Measurements from ENCODE around the gene RABGAP1.

Gene RABGAP1

GRCh38 chr9:123115146-123115913 is 174.5 kb downstream of the RABGAP1 start:
- no peak for DNase-seq

GRCh38 chr9:123116036-123116435 is 175.2 kb downstream of the RABGAP1 start:
- no peak for DNase-seq

GRCh38 chr9:123119566-123119965 is 178.7 kb downstream of the RABGAP1 start:
- no peak for DNase-seq

- no peak for DNase-seq
These were observed 179.3 kb downstream of the RABGAP1 start for GRCh38 chr9:123120131-123120530.

GRCh38 chr9:123120953-123121352 is 180.1 kb downstream of the RABGAP1 start:
- no peak for DNase-seq

GRCh38 chr9:123121457-123121856 is 180.6 kb downstream of the RABGAP1 start:
- DNase-seq = no peak

GRCh38 chr9:123127512-123128075 is 186.8 kb downstream of the RABGAP1 start:
- no peak for DNase-seq

- DNase-seq = no peak
These were observed 187.8 kb downstream of the RABGAP1 start for GRCh38 chr9:123128591-123128990.

GRCh38 chr9:123129423-123129822 is 188.6 kb downstream of the RABGAP1 start:
- no peak for DNase-seq

GRCh38 chr9:123131258-123131657 is 190.4 kb downstream of the RABGAP1 start:
- no peak for DNase-seq

- no peak for DNase-seq
These were observed 191.2 kb downstream of the RABGAP1 start for GRCh38 chr9:123131993-123132392.

- DNase-seq = no peak
These were observed 191.9 kb downstream of the RABGAP1 start for GRCh38 chr9:123132696-123133095.

- DNase-seq = no peak
These were observed 194.6 kb downstream of the RABGAP1 start for GRCh38 chr9:123135430-123135829.

- DNase-seq = no peak
These were observed 197.3 kb downstream of the RABGAP1 start for GRCh38 chr9:123138163-123138562.

GRCh38 chr9:123149067-123149466 is 208.2 kb downstream of the RABGAP1 start:
- no peak for DNase-seq

- no peak for DNase-seq
These were observed 210.1 kb downstream of the RABGAP1 start for GRCh38 chr9:123150708-123151503.

Data from stimulated activated CD4-positive, alpha-beta T cell treated with anti-CD3 and anti-CD28 coated beads, Interleukin-4, amount 100 ng/mL, for 4 hours (primary cell).